WTC11 (cell line): ENCODE measurements around the gene XIRP1. TPM values are rescaled to one million over a fixed set of nuclear protein-coding genes. Genes with fewer than 3 reads are reported as not detected.

Experiments
- ATAC-seq: fragments of 200-7000 bp; cut with Tn5 transposase; 2 replicates; pipeline ENCODE4 v1.10.0; 2021; ENCODE audit warnings: mild to moderate bottlenecking, moderate library complexity
- CTCF ChIA-PET: fragments of 300-600 bp; sonication (Branson Sonifier 250); formaldehyde crosslinking; loops from one replicate; lab custom pipeline; 2021; ENCODE audit warnings: antibody characterized with exemption; lab: Charles Lee
- POLR2A ChIA-PET: fragments of 350-600 bp; sonication (Branson Sonifier 250); formaldehyde crosslinking; loops from one replicate; lab custom pipeline; 2021; ENCODE audit warnings: antibody characterized with exemption; lab: Charles Lee
- DNase-seq: peaks from one replicate; pipeline ENCODE4 v3.0.0; 2021; ENCODE audit warnings: low spot score
- H3K27ac Mint-ChIP-seq: 2 replicates; pipeline ENCODE4 v1.8.0; 2021; ENCODE audit warnings: mixed read lengths
- H3K27me3 Mint-ChIP-seq: 2 replicates; pipeline ENCODE4 v1.8.0; 2021; ENCODE audit warnings: low read depth, mild to moderate bottlenecking, moderate library complexity, mixed read lengths
- H3K36me3 Mint-ChIP-seq: 2 replicates; pipeline ENCODE4 v1.8.0; 2021; ENCODE audit warnings: mixed read lengths
- H3K4me1 Mint-ChIP-seq: 2 replicates; pipeline ENCODE4 v1.8.0; 2022; ENCODE audit warnings: mixed read lengths
- H3K4me3 Mint-ChIP-seq: 2 replicates; pipeline ENCODE4 v1.8.0; 2021; ENCODE audit warnings: mild to moderate bottlenecking, moderate library complexity, mixed read lengths
- H3K9me3 Mint-ChIP-seq: 2 replicates; pipeline ENCODE4 v1.8.0; 2021; ENCODE audit warnings: mixed read lengths
- ATF3 ChIP-seq: sonication (generic); formaldehyde crosslinking; conservative IDR thresholded peaks from 2 replicates; pipeline ENCODE4 v1.8.1; 2022; ENCODE audit warnings: mild to moderate bottlenecking, missing genetic modification reagents
- CBFB ChIP-seq: sonication (generic); formaldehyde crosslinking; IDR thresholded peaks from 2 replicates; pipeline ENCODE4 v1.8.1; 2022; ENCODE audit warnings: mild to moderate bottlenecking, low read depth, missing genetic modification reagents
- CDX4 ChIP-seq: fragments of 250-450 bp; sonication (Bioruptor Pico); IDR thresholded peaks from 2 replicates; pipeline ENCODE4 v1.9.0; 2021; ENCODE audit warnings: moderate library complexity, mild to moderate bottlenecking, inconsistent platforms, borderline replicate concordance
- ELF4 ChIP-seq: sonication (generic); formaldehyde crosslinking; IDR thresholded peaks from 2 replicates; pipeline ENCODE4 v1.8.1; 2022; ENCODE audit warnings: low read depth, mild to moderate bottlenecking, moderate library complexity, missing genetic modification reagents
- EMX1 ChIP-seq: fragments of 250-450 bp; sonication (Bioruptor Pico); IDR thresholded peaks from 2 replicates; pipeline ENCODE4 v1.8.0; 2021; ENCODE audit warnings: mild to moderate bottlenecking
- FOXJ3 ChIP-seq: sonication (generic); formaldehyde crosslinking; IDR thresholded peaks from 2 replicates; pipeline ENCODE4 v1.9.0; 2021; ENCODE audit warnings: missing genetic modification reagents, mild to moderate bottlenecking, borderline replicate concordance
- HMGA2 ChIP-seq: fragments of 250-450 bp; sonication (Bioruptor Pico); IDR thresholded peaks from 2 replicates; pipeline ENCODE4 v1.4.0; 2021; ENCODE audit warnings: mild to moderate bottlenecking, moderate library complexity
- IRF2 ChIP-seq: sonication (generic); formaldehyde crosslinking; IDR thresholded peaks from 2 replicates; pipeline ENCODE4 v1.8.0; 2022; ENCODE audit warnings: low read depth, missing genetic modification reagents, borderline replicate concordance
- JAZF1 ChIP-seq: fragments of 250-450 bp; sonication (Bioruptor Pico); IDR thresholded peaks from 2 replicates; pipeline ENCODE4 v1.9.0; 2021; ENCODE audit warnings: moderate library complexity, mild to moderate bottlenecking, inconsistent platforms
- KAT7 ChIP-seq: sonication (generic); formaldehyde crosslinking; IDR thresholded peaks from 2 replicates; pipeline ENCODE4 v1.8.1; 2023; ENCODE audit warnings: missing genetic modification reagents, mild to moderate bottlenecking, borderline replicate concordance
- NFE2L1 ChIP-seq: sonication (generic); formaldehyde crosslinking; IDR thresholded peaks from 2 replicates; pipeline ENCODE4 v1.8.1; 2023; ENCODE audit warnings: missing genetic modification reagents
- NR1H2 ChIP-seq: sonication (generic); formaldehyde crosslinking; IDR thresholded peaks from 2 replicates; pipeline ENCODE4 v1.9.0; 2021; ENCODE audit warnings: mild to moderate bottlenecking, moderate library complexity, missing genetic modification reagents
- TEAD1 ChIP-seq: sonication (generic); formaldehyde crosslinking; IDR thresholded peaks from 2 replicates; pipeline ENCODE4 v1.8.0; 2022; ENCODE audit warnings: mild to moderate bottlenecking, missing genetic modification reagents
- ZBTB43 ChIP-seq: sonication (generic); formaldehyde crosslinking; IDR thresholded peaks from 2 replicates; pipeline ENCODE4 v1.8.1; 2023; ENCODE audit warnings: mild to moderate bottlenecking, missing genetic modification reagents
- ZNF232 ChIP-seq: sonication (generic); formaldehyde crosslinking; IDR thresholded peaks from 2 replicates; pipeline ENCODE4 v1.8.0; 2022; ENCODE audit warnings: mild to moderate bottlenecking, missing genetic modification reagents
- ZNF281 ChIP-seq: sonication (generic); formaldehyde crosslinking; IDR thresholded peaks from 2 replicates; pipeline ENCODE4 v1.8.0; 2023; ENCODE audit warnings: mild to moderate bottlenecking, missing genetic modification reagents
- total RNA-seq: library from RNA; stranded (reverse); gene quantifications from 3 replicates; pipeline ENCODE4 v1.2.3, GENCODE V29; 2021
- TF ChIP-seq, protein P1 (sequence below): sonication (generic); formaldehyde crosslinking; IDR thresholded peaks from 2 replicates; pipeline ENCODE4 v1.8.0; 2022; ENCODE audit warnings: missing genetic modification reagents
- TF ChIP-seq, protein P2 (sequence below): sonication (generic); formaldehyde crosslinking; IDR thresholded peaks from 2 replicates; pipeline ENCODE4 v1.8.1; 2023; ENCODE audit warnings: mild to moderate bottlenecking, missing genetic modification reagents, moderate library complexity
- TF ChIP-seq, protein P3 (sequence below): fragments of 250-450 bp; sonication (Bioruptor Pico); IDR thresholded peaks from 2 replicates; pipeline ENCODE4 v1.8.0; 2021; ENCODE audit warnings: mild to moderate bottlenecking

XIRP1 gene
- total RNA-seq, 1 experiment from 2014 or later: not detected

DNA sequence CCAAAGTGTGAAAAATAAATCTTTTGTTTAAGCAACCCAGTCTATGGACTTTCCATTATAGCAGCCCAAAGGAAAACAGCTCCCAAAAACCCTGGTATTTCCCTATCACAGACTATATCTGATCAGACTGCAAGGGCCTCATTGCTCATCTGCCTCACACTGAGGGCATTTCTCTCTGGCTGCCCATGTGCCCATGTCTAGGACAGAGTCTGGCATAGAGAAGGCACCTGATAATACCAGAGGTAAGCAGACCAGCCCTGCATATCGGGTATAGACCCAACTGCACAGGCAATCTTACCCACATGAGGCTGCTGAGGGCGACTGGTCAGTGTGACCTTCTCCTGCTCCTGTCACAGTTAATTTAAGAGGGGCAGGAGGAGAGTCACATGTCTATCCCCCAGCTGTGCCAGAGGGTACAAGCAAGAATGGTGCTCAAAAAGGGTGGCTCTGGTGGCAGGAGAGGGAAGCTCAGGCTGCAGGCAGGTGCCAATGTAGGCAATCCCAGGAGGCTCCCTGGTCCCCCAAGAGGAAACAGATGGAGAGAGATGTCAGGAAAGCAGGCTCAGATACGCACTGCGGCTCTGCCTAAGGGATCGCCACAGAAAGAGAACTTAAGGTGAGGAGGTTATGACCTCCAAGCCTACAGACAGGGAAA is 42.1 kb downstream of the XIRP1 start (continued):
- no peak for TF ChIP-seq IRF2 (CRISPR knock-in tag)

DNA sequence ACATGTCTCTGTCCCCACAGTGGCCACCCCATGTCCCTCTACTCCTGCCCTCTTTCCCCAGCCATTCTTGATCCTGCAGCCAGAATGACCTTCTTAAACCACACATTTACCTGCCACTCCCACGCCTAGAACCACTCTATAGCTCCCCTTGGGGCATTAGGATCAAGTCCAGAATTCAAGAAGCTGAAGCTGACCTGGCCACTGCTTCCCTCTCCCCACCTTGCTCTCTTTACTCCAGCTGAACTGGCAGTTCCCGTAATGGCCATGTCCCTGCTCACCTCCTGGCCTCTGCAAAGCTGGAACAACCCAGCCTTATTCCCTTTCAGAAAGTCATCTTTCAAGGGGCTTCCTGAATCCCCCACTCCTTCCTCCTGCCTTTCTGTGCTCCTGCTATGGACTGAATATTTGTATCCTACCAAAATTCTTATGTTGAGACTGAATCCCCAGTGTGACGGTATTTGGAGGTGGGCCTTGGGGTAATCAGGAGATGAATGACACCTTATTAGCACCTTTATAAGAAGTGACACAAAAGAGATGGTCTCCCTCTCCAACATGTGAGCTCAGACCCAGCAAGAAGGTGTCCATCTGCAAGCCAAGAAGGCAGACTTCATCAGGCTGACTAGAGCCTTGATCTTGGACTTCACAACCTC is 42.8 kb downstream of the XIRP1 start:
- CTCF ChIA-PET: interaction anchor here (1.0 to 2.5 kb wide), 2 partner anchors 13 to 41 kb away, joined by 3 to 12 read pairs; no protein-coding TSS in a partner anchor

DNA sequence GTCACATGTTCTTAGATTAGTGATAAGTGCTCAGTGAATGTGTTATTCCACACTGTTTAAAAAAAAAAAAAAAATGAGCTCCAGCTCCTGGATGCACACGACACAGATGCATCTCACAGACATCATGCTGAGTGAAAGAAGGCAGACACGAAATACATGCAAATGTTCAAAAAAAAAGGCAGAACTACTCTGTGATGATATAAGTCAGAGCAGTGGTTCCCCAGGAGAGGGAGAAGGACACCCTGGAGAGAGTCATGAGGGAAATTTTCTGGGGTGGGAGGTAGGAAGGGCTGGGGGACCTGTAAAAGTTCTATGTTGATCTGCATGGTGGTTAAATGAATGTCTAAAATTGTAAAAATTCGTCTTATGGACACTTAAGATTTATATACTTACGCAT is 43.3 kb downstream of the XIRP1 start:
- DNase-seq (no peak), ATAC-seq (no peak)
- Mint-ChIP-seq H3K27ac (peak overlapping the region; percentile 84; the same call in 1 of the 2 replicates), H3K9me3 (no peaks in the 10 kb centered on the region), H3K4me3 (peak overlapping the region; percentile 20; the same call in 1 of the 2 replicates), H3K36me3 (peaks cover 18% of the 10 kb centered on the region), H3K27me3 (no peaks in the 10 kb centered on the region), H3K4me1 (peaks cover 66% of the 10 kb centered on the region)
- CTCF ChIA-PET: interaction anchor here (1.0 to 2.5 kb wide), 2 partner anchors 12 to 42 kb away, joined by 3 to 12 read pairs; no protein-coding TSS in a partner anchor
- POLR2A ChIA-PET: no interaction called here
- TF ChIP-seq TEAD1 (CRISPR knock-in tag): no peak
- TF ChIP-seq, protein P1, sequence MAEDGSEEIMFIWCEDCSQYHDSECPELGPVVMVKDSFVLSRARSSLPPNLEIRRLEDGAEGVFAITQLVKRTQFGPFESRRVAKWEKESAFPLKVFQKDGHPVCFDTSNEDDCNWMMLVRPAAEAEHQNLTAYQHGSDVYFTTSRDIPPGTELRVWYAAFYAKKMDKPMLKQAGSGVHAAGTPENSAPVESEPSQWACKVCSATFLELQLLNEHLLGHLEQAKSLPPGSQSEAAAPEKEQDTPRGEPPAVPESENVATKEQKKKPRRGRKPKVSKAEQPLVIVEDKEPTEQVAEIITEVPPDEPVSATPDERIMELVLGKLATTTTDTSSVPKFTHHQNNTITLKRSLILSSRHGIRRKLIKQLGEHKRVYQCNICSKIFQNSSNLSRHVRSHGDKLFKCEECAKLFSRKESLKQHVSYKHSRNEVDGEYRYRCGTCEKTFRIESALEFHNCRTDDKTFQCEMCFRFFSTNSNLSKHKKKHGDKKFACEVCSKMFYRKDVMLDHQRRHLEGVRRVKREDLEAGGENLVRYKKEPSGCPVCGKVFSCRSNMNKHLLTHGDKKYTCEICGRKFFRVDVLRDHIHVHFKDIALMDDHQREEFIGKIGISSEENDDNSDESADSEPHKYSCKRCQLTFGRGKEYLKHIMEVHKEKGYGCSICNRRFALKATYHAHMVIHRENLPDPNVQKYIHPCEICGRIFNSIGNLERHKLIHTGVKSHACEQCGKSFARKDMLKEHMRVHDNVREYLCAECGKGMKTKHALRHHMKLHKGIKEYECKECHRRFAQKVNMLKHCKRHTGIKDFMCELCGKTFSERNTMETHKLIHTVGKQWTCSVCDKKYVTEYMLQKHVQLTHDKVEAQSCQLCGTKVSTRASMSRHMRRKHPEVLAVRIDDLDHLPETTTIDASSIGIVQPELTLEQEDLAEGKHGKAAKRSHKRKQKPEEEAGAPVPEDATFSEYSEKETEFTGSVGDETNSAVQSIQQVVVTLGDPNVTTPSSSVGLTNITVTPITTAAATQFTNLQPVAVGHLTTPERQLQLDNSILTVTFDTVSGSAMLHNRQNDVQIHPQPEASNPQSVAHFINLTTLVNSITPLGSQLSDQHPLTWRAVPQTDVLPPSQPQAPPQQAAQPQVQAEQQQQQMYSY (CRISPR knock-in tag): no peak
- TF ChIP-seq ZBTB43 (CRISPR knock-in tag): no peak
- no peak for TF ChIP-seq EMX1 (CRISPR knock-in tag)
- TF ChIP-seq CBFB (CRISPR knock-in tag): no peak
- TF ChIP-seq KAT7: no peak

More for the DNA sequence above, 42.8 kb downstream of the XIRP1 start:
- H3K9me3 Mint-ChIP-seq: no peaks in the 10 kb centered on the region
- no peak for ATAC-seq
- no peak for TF ChIP-seq NFE2L1
- no peak for TF ChIP-seq JAZF1 (CRISPR knock-in tag)
- no peak for TF ChIP-seq HMGA2
- TF ChIP-seq, protein P2, sequence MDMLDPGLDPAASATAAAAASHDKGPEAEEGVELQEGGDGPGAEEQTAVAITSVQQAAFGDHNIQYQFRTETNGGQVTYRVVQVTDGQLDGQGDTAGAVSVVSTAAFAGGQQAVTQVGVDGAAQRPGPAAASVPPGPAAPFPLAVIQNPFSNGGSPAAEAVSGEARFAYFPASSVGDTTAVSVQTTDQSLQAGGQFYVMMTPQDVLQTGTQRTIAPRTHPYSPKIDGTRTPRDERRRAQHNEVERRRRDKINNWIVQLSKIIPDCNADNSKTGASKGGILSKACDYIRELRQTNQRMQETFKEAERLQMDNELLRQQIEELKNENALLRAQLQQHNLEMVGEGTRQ (CRISPR knock-in tag): no peak
- no peak for TF ChIP-seq ELF4 (CRISPR knock-in tag)
- TF ChIP-seq ZNF281 (CRISPR knock-in tag): no peak
- TF ChIP-seq NR1H2 (CRISPR knock-in tag): no peak
- no peak for TF ChIP-seq FOXJ3
- TF ChIP-seq, protein P3, sequence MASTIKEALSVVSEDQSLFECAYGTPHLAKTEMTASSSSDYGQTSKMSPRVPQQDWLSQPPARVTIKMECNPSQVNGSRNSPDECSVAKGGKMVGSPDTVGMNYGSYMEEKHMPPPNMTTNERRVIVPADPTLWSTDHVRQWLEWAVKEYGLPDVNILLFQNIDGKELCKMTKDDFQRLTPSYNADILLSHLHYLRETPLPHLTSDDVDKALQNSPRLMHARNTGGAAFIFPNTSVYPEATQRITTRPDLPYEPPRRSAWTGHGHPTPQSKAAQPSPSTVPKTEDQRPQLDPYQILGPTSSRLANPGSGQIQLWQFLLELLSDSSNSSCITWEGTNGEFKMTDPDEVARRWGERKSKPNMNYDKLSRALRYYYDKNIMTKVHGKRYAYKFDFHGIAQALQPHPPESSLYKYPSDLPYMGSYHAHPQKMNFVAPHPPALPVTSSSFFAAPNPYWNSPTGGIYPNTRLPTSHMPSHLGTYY (CRISPR knock-in tag): no peak
- no peak for TF ChIP-seq CDX4 (CRISPR knock-in tag)
- TF ChIP-seq ATF3 (CRISPR knock-in tag): no peak
- no peak for TF ChIP-seq ZNF232 (CRISPR knock-in tag)
- TF ChIP-seq, all 79 proteins: peak for 0
- peaks cover 12% of the 10 kb centered on the region for H3K36me3 Mint-ChIP-seq
- no peak for DNase-seq
- peak overlapping the region; percentile 84 for H3K27ac Mint-ChIP-seq
- no peaks in the 10 kb centered on the region for H3K27me3 Mint-ChIP-seq
- H3K4me1 Mint-ChIP-seq: peaks cover 71% of the 10 kb centered on the region
- POLR2A ChIA-PET: no interaction called here
- H3K4me3 Mint-ChIP-seq: no peak overlapping the region
